Measurements from ENCODE around the gene PSENEN. TPM values are rescaled to one million over a fixed set of nuclear protein-coding genes. Genes with fewer than 3 reads are reported as not detected.

Gene PSENEN
- total RNA-seq, 1 experiment from 2014 or later: 69.7 TPM

DNA sequence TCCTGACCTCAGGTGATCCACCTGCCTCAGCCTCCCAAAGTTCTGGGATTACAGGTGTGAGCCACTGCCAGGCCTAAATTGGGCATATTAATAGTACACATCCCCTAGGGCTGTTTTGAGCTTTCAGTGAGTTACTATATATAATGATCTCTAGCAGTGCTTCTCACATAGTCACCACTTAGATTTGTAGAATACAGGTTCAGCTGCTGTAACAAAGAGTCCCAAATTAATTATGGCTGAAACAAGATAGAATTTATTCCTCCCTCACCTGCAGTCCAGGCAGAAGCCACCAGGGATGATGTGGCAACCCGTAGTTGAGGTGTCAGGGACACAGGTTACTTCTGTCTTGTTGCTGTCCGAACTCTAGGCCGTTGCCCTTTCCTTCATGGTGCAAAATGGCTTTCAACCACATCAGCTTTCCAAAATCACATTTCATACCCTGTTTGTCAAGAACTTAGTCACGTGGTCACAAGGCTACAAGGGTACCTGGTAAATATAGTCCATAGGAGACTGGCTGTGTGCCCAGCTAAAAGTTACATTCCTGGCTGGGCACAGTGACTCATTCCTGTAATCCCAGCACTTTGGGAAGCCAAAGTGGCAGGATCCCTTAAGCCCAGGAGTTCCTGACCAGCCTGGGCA lies 15.4 kb downstream of the PSENEN start:
- H4K20me1 ChIP-seq (ENCODE audit: control insufficient read depth, insufficient read depth, insufficient read length): no peaks in the 10 kb centered on the region
- no peak overlapping the region for H2BK15ac ChIP-seq (ENCODE audit: low read depth, low read length)
- no peak overlapping the region for H3T11ph ChIP-seq (ENCODE audit: low read length)
- no peak overlapping the region for H3K27ac ChIP-seq (ENCODE audit: insufficient read length, low read depth, low read length)
- H3K79me2 ChIP-seq (ENCODE audit: insufficient read depth, low read length): no peaks in the 10 kb centered on the region
- no peak overlapping the region for H4K5ac ChIP-seq (ENCODE audit: insufficient read length, low read depth, low read length)
- H3K4me3 Mint-ChIP-seq: no peak overlapping the region; a peak in 1 of 5 replicates
- no peak overlapping the region for H3K4me2 ChIP-seq (ENCODE audit: insufficient read depth, insufficient read length, low read length)
- no peak overlapping the region for H3K56ac ChIP-seq (ENCODE audit: insufficient read length, low read depth, low read length)
- no peak overlapping the region for H3K9ac ChIP-seq (ENCODE audit: extremely low read depth, insufficient read length, low read length)
- DNase-seq: no peak
- H2BK5ac ChIP-seq (ENCODE audit: insufficient read length, low read length): no peak overlapping the region
- H3K23ac ChIP-seq (ENCODE audit: insufficient read length, low read depth, low read length): no peak overlapping the region
- no peaks in the 10 kb centered on the region for H3K9me3 Mint-ChIP-seq
- no peak overlapping the region for H2AFZ ChIP-seq (ENCODE audit: low read length)
- peaks cover 6 to 41% (median 40%) of the 10 kb centered on the region in 3 experiments; a peak in 6 of 7 replicates for H3K36me3 Mint-ChIP-seq (ENCODE audit: insufficient read depth in 1 of 3, low read depth in 3 of 3)
- no peak overlapping the region for H4K8ac ChIP-seq (replicated peaks; ENCODE audit: insufficient read length, low read depth, low read length)
- H3K27ac Mint-ChIP-seq: no peak overlapping the region
- no peak overlapping the region for H2BK120ac ChIP-seq (ENCODE audit: low read depth, low read length, poor library complexity, severe bottlenecking)
- WGBS (ENCODE audit: extremely low coverage, insufficient read length, low lambda C conversion rate): no CpG with 5 or more reads among the region's 4 CpGs
- no peak overlapping the region for H3K4ac ChIP-seq (ENCODE audit: low read depth, low read length)
- no peaks in the 10 kb centered on the region for H3K27me3 ChIP-seq (ENCODE audit: insufficient read depth, low read length)
- H3K23me2 ChIP-seq (ENCODE audit: insufficient read length, low read depth, low read length, poor library complexity, severe bottlenecking): peaks cover 13% of the 10 kb centered on the region
- H3K4me1 ChIP-seq (ENCODE audit: insufficient read depth, low read length): no peaks in the 10 kb centered on the region
- no peaks in the 10 kb centered on the region for H3K9me3 ChIP-seq (ENCODE audit: control insufficient read depth, low read depth, low read length)
- no peak overlapping the region for H3K14ac ChIP-seq (ENCODE audit: insufficient read depth, low read length)
- H2BK20ac ChIP-seq (ENCODE audit: low read depth, low read length, poor library complexity, severe bottlenecking): no peak overlapping the region
- no peaks in the 10 kb centered on the region for H3K79me1 ChIP-seq (ENCODE audit: insufficient read depth, low read depth, low read length, poor library complexity, severe bottlenecking)
- H2AK5ac ChIP-seq (ENCODE audit: insufficient read length, low read length): no peak overlapping the region
- H3K18ac ChIP-seq (ENCODE audit: insufficient read length, low read depth, low read length): no peak overlapping the region
- TF ChIP-seq, protein P1, sequence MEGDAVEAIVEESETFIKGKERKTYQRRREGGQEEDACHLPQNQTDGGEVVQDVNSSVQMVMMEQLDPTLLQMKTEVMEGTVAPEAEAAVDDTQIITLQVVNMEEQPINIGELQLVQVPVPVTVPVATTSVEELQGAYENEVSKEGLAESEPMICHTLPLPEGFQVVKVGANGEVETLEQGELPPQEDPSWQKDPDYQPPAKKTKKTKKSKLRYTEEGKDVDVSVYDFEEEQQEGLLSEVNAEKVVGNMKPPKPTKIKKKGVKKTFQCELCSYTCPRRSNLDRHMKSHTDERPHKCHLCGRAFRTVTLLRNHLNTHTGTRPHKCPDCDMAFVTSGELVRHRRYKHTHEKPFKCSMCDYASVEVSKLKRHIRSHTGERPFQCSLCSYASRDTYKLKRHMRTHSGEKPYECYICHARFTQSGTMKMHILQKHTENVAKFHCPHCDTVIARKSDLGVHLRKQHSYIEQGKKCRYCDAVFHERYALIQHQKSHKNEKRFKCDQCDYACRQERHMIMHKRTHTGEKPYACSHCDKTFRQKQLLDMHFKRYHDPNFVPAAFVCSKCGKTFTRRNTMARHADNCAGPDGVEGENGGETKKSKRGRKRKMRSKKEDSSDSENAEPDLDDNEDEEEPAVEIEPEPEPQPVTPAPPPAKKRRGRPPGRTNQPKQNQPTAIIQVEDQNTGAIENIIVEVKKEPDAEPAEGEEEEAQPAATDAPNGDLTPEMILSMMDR (conservative IDR thresholded peaks at IDR 0.05): no peak
- peaks cover 10 to 19% of the 10 kb centered on the region in 2 experiments for H3K4me1 Mint-ChIP-seq
- peaks cover 3% of the 10 kb centered on the region; the same call in 1 of the 2 replicates for H3K27me3 Mint-ChIP-seq (ENCODE audit: low read depth)
- no peak overlapping the region for H4K91ac ChIP-seq (ENCODE audit: insufficient read length, low read depth, low read length)
- H2BK12ac ChIP-seq (ENCODE audit: insufficient read length, low read depth, low read length): no peak overlapping the region
